ENCODE data around the gene MISFA.
"Not testable (repeated sequence)": the region's sequence is repeated elsewhere in the genome, so short reads cannot be mapped to it uniquely, and the experiment has no call there.

MISFA gene

DNA sequence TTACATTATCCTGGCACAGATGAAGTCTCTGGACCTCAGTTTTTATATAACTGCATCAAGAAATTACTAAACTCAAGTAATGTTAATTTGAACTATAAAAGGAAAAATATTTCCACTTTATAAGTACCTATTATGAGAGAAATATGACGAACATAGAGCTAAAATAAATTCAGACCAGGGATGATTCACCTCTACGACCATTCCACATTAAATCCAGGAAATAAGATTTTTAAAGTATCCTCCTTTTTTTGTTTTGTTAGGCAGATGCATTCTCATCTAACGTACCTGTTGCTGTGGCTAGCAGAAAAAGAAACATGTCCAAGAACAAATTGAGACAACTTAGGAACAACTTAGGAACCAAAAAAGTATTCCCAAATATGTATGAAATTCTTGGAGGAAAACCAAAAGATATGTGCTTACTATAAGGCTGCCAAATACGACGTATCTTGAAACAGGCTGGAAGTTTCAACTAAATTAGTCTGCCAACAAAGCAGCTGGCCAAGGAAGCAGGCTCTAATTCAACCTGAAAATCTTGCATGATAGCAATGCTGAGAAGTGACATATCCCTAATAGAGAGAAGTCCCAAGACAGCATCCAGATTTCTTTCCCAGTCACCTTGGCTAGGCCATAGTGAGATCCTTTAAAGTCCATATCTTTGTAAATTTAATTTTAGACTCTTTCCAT is 18.9 kb downstream of the MISFA start:
- DNase-seq = peak; percentile 63

DNA sequence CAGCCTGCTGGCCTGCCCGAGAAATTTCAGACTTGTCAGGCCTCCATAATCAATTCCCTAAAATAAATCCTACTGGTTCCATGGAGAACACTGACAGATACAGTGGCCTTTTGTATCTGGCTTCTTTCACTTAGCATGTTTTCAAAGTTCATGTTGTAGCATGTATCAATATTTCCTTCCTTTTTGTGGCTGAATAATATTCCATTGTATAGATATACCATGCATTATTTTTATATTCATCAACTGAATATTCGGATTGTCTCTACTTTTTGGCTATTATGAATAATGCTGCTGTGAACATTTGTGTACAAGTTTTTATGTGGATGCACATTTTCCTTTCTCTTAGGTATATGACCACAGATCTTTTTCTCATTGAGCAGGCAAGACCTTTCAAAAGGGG is 24.1 kb downstream of the MISFA start:
- no peak for DNase-seq

DNA sequence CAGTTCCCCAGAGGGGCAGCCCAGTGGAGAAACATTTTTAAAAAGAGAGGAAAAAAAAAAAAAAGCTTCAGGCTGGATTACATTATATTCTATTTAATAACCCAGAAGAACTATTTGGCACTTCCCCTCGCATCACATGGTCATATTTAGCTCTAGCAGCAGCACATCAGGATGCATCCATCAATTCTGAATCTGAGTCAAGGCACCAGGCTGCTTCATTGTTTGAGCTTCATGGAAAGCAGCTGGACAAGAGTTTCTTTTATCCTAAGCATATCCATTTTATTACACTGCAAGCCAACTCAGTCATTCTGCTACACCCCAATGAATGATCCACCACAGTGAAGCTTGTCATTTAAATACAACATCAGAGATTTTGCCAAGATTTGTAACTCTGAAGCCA is 24.6 kb downstream of the MISFA start:
- DNase-seq = no peak

DNA sequence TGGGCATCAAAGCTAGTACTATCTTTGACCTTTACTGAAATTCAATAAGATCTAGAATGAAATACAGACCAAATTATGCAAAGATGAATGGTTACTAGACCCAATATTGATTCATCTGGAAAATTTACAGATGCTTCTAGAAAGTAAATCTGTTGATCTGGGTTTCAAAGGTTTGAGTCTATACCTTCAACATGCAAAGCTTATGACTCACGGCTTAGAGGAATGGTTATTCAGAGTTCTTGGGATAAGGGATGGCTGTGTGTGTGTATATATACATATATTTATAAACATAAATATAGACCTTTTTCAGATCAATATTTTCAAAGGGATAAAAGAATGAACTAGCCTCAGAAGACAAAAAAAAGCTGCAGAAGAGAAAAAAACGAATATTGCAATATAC is 33.3 kb downstream of the MISFA start:
- no peak for DNase-seq

DNA sequence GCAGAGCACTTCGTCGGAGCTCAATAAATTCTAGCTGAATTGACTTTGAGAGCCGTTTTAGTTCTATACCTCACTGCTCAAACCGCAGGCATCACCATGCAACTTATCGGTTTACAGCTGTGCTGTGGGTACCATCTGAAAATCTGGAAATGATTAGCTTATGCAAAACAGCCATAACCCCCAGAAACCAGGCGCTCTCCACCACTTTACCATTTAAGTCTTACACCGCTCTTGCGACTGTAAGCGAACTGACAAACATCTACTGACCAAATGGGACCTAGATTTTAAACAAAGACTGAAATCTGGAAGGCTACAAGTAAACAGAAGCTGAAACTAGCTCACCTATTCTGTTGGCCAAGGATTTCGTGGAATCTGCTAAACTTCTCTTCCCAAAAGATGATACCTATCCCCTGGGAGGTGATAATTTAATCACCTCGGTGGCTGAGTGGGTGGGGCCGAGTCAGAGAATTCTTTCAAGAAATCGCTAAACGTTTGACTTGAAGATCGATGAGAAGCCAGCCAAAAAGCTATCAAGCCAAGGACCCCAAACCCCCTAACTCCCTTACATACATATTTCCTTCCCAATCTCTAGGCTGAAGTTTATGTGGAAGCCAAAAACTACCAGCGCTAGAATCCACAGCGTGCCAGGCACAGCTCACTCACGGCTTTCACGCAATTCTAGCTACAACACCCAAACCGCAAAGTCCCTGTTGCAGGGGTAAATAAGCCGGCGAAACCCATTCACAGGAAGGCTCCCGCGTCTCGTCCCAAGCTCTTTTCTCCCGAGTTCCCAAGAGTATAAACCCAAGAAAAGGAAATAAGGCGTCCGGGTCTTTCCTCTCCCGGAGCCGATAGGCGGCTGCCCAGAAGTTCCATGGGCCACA is 33.9 kb downstream of the MISFA start:
- peak; percentile 56 for DNase-seq

DNA sequence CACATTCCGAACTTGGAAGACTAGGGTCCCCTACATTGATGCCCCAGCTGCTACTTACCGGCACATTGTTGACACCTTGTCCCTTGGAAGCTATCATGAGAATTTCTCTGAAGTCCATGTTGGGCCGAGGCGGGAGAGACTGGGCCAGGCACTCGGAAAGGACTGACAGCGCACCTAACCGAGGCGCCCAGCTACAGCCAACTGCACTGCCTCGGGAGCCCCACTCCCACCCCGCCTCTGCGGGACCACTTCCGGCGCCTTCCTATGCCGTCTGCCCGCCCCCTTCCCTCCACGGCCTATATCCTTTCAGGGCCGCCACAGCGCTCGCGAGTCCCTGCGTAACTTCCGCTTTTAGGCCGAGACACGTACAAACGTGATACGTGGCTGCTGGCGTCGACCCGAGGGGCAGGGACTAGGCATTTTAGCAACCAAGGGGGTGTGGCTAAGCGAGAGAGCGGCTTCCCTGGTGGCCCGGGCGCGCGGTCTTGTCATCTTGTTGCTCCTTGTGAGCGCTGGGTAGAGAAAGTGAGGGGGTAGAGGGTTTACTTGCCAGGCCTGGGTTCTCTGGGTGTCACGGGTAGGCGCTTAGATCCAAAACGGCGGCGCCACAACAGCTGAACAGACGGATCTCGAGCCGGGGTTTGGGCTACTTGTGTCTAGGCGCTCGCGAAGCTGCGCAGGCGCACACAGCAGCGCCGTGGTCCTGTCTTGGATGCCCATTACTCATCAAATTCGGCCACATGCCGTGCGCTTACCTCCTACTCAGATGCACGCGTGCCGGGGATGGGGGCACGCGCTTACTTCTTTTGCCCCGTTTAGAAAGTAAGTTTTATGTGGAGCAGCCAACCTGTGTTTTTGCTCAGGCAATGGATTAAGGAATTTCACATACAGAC is 34.8 kb downstream of the MISFA start, which contains the start of gene SPTY2D1:
TSS of gene SPTY2D1 (minus strand) at position 203 of the 893 bp plus-strand sequence. CDS start at position 118, 85 bp downstream.
- DNase-seq = peak; percentile 100

DNA sequence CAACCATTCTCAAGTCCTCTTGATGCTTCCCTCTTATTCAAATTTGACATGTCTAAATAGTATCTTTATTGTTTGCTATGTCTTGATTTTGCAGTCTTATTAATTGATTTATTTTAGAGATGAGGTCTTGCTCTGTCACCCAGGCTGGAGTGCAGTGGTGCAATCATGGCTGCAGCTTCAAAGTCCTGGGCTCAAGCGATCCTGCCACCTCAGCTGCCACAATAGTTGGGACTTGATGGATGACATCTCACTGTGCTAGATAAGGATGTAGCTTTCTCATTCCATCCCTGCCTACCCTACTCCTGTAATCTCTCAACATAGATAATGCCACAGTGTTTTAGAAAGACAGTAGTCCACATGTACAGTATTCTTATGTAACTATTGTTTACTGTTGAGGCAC is 42.1 kb downstream of the MISFA start:
- no peak for DNase-seq

DNA sequence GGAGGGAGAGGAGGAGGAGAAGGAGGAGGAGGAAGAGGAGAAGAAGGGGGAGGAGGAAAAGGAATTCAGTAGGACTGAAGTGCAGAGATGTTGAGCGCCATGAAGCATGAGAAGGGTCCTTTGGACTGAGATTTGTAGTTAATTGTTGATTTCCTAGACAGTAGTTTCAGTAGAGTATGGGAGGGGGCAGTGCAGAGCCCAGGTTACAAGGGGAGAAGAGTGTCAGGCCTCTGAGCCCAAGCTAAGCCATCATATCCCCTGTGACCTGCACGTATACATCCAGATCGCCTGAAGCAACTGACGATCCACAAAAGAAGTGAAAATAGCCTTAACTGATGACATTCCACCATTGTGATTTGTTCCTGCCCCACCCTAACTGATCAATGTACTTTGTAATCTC is 43.4 kb downstream of the MISFA start:
- DNase-seq = not testable (repeated sequence)

DNA sequence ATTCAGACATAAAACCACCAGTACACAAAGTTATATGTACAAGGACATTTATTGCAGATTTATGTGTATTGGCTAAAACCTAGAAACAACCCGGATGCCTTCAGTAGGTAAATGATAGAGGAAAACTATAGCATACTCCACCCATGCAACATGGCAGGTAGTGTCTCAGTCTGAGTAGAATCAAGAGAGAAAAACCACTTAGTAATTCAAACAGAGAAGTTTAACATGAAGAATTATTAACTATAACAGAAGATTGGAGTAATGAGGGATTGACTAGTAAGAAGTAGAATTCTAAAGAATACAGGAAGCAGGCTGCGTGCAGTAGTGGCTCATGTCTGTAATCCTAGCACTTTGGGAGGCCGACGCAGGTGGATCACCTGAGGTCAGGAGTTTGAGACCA is 50.8 kb downstream of the MISFA start:
- no peak for DNase-seq

DNA sequence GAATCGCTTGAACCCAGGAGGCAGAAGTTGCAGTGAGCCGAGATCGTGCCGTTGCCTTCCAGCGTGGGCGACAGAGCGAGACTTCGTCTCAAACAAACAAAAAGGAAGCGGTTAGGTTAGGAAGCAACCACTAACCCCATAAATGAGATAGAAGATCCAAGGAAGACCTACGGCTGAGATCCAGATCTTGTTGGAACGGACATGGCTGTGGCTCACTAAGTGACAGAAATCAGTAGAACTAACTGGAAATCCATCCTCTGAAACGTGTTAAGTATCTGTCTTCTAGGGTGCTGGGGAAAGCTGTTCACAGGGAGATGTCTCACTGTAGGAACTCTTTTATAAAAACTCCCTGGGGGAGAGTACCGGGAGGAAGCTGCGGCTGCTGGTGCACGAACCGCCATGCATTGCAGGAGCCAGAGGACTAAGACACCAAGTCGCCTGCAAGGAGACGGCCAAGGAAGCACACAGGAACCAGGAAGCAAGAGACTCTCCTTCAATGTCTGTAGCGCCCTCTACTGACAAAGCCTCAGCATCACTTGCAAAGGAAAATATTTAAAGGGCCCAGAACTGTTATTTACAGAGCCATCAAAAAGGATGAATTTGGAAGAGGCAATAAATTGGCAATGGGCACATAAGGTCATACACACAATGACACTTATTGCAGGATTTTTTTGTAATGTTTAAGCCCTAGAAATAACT is 51.4 kb downstream of the MISFA start:
- peak; percentile 68 for DNase-seq
